Dendritic cell treated with granulocyte-macrophage colony-stimulating factor and Interleukin-4, amounts not matched to agents 40 ng/mL and 50 ng/mL, for 4 days (primary cell): ENCODE results near the gene APC2.

Experiments used
- H3K27ac Mint-ChIP-seq: one replicate; pipeline ENCODE4 v1.8.0; 2022; ENCODE audit warnings: mild to moderate bottlenecking, mixed read lengths
- H3K27me3 Mint-ChIP-seq: one replicate; pipeline ENCODE4 v1.8.0; 2022; ENCODE audit warnings: mild to moderate bottlenecking, mixed read lengths
- H3K36me3 Mint-ChIP-seq: one replicate; pipeline ENCODE4 v1.8.0; 2022; ENCODE audit warnings: low read depth, mixed read lengths
- H3K4me1 Mint-ChIP-seq: one replicate; pipeline ENCODE4 v1.8.0; 2022; ENCODE audit warnings: low read depth, mixed read lengths
- H3K4me3 Mint-ChIP-seq: one replicate; pipeline ENCODE4 v1.8.0; 2022; ENCODE audit warnings: mild to moderate bottlenecking, moderate library complexity, mixed read lengths
- H3K9me3 Mint-ChIP-seq: one replicate; pipeline ENCODE4 v1.8.0; 2022; ENCODE audit warnings: mixed read lengths
- intact Hi-C: fragments of 100-400 bp; cut with micrococcal nuclease; formaldehyde crosslinking; loops from one replicate; pipeline ENCODE4 v1.15.0; 2022

APC2 gene

GRCh38 chr19:1455336-1456120 lies 5.6 kb downstream of the APC2 start:
- intact Hi-C loops: no loop called here
- Mint-ChIP-seq H3K27ac (no peak overlapping the region), H3K4me3 (no peak overlapping the region), H3K27me3 (peaks cover 89% of the 10 kb centered on the region), H3K9me3 (no peaks in the 10 kb centered on the region), H3K36me3 (no peaks in the 10 kb centered on the region), H3K4me1 (peaks cover 27% of the 10 kb centered on the region)

- H3K36me3 Mint-ChIP-seq: peaks cover 7% of the 10 kb centered on the region
Measured at GRCh38 chr19:1456121-1456900, 6.4 kb downstream of the APC2 start.

DNA sequence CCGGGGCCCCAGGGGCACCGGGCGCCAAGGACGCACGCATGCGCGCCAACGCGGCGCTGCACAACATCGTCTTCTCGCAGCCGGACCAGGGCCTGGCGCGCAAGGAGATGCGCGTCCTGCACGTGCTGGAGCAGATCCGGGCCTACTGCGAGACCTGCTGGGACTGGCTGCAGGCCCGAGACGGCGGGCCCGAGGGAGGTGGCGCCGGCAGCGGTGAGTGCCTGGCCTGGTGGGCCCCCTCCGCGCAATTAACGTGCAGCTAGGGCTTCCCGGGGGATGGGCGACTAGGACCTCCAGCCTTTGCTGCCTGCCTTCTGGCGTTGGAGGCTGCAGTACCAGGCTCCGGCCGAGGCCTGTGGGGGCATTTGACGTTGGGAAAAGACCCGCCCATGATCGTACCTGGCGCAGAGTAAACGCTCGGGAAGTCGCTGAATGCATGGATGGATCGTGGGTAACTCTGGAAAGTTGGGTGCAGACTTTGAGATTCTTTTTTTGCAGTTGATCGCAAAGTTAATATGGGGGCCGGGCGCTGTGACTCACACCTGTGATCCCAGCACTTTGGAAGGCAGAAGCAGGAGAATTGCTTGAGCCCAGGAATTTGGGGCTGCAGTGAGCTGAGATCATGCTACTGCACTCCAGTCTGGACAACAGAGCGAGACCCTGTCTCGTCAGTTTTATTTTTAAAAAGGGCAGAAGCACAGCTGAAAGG lies 7.3 kb downstream of the APC2 start:
- peaks cover 73% of the 10 kb centered on the region for H3K27me3 Mint-ChIP-seq
- intact Hi-C loops: no loop called here

More at GRCh38 chr19:1456121-1456900, 6.4 kb downstream of the APC2 start:
- Mint-ChIP-seq H3K4me1 (peaks cover 27% of the 10 kb centered on the region), H3K27me3 (peaks cover 81% of the 10 kb centered on the region), H3K4me3 (no peak overlapping the region), H3K27ac (no peak overlapping the region), H3K9me3 (no peaks in the 10 kb centered on the region)
- intact Hi-C loops: no loop called here

GRCh38 chr19:1457892-1458291 lies 8.0 kb downstream of the APC2 start:
- H3K4me3 Mint-ChIP-seq: no peak overlapping the region
- H3K27me3 Mint-ChIP-seq: peaks cover 66% of the 10 kb centered on the region
- no peak overlapping the region for H3K27ac Mint-ChIP-seq
- peaks cover 27% of the 10 kb centered on the region for H3K4me1 Mint-ChIP-seq
- peaks cover 7% of the 10 kb centered on the region for H3K36me3 Mint-ChIP-seq
- no peaks in the 10 kb centered on the region for H3K9me3 Mint-ChIP-seq
- intact Hi-C loops: no loop called here

More for the DNA sequence above, 7.3 kb downstream of the APC2 start:
- Mint-ChIP-seq H3K4me3 (no peak overlapping the region), H3K9me3 (no peaks in the 10 kb centered on the region), H3K4me1 (peaks cover 27% of the 10 kb centered on the region), H3K36me3 (peaks cover 7% of the 10 kb centered on the region), H3K27ac (no peak overlapping the region)

- intact Hi-C loops: no loop called here
Measured at GRCh38 chr19:1459479-1459878, 9.6 kb downstream of the APC2 start.

GRCh38 chr19:1460033-1460995 lies 10.4 kb downstream of the APC2 start:
- intact Hi-C loops: no loop called here
- Mint-ChIP-seq H3K9me3 (no peaks in the 10 kb centered on the region), H3K27ac (no peak overlapping the region), H3K27me3 (peaks cover 51% of the 10 kb centered on the region), H3K4me1 (peaks cover 20% of the 10 kb centered on the region), H3K36me3 (peaks cover 7% of the 10 kb centered on the region), H3K4me3 (no peak overlapping the region)

More at GRCh38 chr19:1459479-1459878, 9.6 kb downstream of the APC2 start:
- Mint-ChIP-seq H3K9me3 (no peaks in the 10 kb centered on the region), H3K27ac (no peak overlapping the region), H3K36me3 (peaks cover 7% of the 10 kb centered on the region), H3K4me3 (no peak overlapping the region), H3K4me1 (peaks cover 21% of the 10 kb centered on the region), H3K27me3 (peaks cover 53% of the 10 kb centered on the region)

DNA sequence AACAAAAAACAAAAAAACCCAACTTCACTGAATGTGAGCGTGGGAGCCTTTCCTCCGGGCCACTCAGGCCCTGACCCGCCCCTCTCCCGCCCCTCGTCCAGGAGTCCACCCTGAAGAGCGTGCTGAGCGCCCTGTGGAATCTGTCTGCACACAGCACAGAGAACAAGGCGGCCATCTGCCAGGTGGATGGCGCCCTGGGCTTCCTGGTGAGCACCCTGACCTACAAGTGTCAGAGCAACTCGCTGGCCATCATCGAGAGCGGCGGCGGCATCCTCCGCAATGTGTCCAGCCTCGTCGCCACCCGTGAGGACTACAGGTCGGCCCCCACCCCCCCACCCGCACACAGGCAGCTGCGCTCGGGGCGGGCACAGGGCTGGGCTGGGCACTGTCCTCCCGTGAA lies 11.9 kb downstream of the APC2 start:
- Mint-ChIP-seq H3K36me3 (peaks cover 7% of the 10 kb centered on the region), H3K27me3 (peaks cover 46% of the 10 kb centered on the region), H3K4me3 (no peak overlapping the region), H3K9me3 (no peaks in the 10 kb centered on the region), H3K4me1 (peaks cover 12% of the 10 kb centered on the region), H3K27ac (no peak overlapping the region)
- intact Hi-C loops: no loop called here

GRCh38 chr19:1465191-1466016 lies 15.5 kb downstream of the APC2 start:
- H3K27ac Mint-ChIP-seq: no peak overlapping the region
- H3K4me3 Mint-ChIP-seq: no peak overlapping the region
- H3K36me3 Mint-ChIP-seq: peaks cover 7% of the 10 kb centered on the region
- intact Hi-C loops: no loop called here
- H3K27me3 Mint-ChIP-seq: peaks cover 39% of the 10 kb centered on the region
- H3K4me1 Mint-ChIP-seq: peaks cover 7% of the 10 kb centered on the region
- H3K9me3 Mint-ChIP-seq: no peaks in the 10 kb centered on the region

GRCh38 chr19:1466018-1466460 lies 16.1 kb downstream of the APC2 start:
- no peak overlapping the region for H3K4me3 Mint-ChIP-seq
- H3K36me3 Mint-ChIP-seq: peaks cover 3% of the 10 kb centered on the region
- intact Hi-C loops: no loop called here
- peaks cover 44% of the 10 kb centered on the region for H3K27me3 Mint-ChIP-seq
- peaks cover 8% of the 10 kb centered on the region for H3K4me1 Mint-ChIP-seq
- no peak overlapping the region for H3K27ac Mint-ChIP-seq
- no peaks in the 10 kb centered on the region for H3K9me3 Mint-ChIP-seq

- intact Hi-C loops: no loop called here
- Mint-ChIP-seq H3K4me3 (no peak overlapping the region), H3K9me3 (no peaks in the 10 kb centered on the region), H3K36me3 (no peaks in the 10 kb centered on the region), H3K27ac (no peak overlapping the region), H3K4me1 (peaks cover 14% of the 10 kb centered on the region), H3K27me3 (peaks cover 50% of the 10 kb centered on the region)
Measured at GRCh38 chr19:1466461-1467214, 16.7 kb downstream of the APC2 start.

DNA sequence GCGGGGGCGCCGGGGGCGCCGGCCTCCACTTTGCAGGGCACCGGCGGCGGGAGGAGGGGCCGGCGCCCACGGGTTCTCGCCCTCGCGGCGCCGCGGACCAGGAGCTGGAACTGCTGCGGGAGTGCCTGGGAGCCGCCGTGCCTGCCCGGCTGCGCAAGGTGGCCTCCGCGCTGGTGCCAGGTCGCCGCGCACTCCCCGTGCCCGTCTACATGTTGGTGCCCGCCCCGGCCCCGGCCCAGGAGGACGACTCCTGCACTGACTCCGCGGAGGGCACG lies 17.2 kb downstream of the APC2 start:
- Mint-ChIP-seq H3K4me1 (peaks cover 20% of the 10 kb centered on the region), H3K4me3 (no peak overlapping the region), H3K27ac (no peak overlapping the region), H3K27me3 (peaks cover 55% of the 10 kb centered on the region), H3K9me3 (no peaks in the 10 kb centered on the region), H3K36me3 (no peaks in the 10 kb centered on the region)
- intact Hi-C loops: no loop called here
